ENCODE measurements around the gene KDM5D.

KDM5D gene

GRCh38 chrY:19744381-19745378, at the start of gene KDM5D:
Gene KDM5D (minus strand): TSS chrY:19744726. CDS start chrY:19744534, 192 bp downstream.
- no peak for DNase-seq (ENCODE audit: low spot score)

- DNase-seq (ENCODE audit: low spot score): no peak
Observed at GRCh38 chrY:19768375-19768774, 23.8 kb upstream of the KDM5D start.

- no peak for DNase-seq (ENCODE audit: low spot score)
Observed at GRCh38 chrY:19743331-19743730, 1.2 kb downstream of the KDM5D start.

GRCh38 chrY:19742153-19742552, 2.4 kb downstream of the KDM5D start:
- DNase-seq (ENCODE audit: low spot score): no peak

- DNase-seq (ENCODE audit: low spot score): no peak
Observed at GRCh38 chrY:19734425-19734824, 10.1 kb downstream of the KDM5D start.

- no peak for DNase-seq (ENCODE audit: low spot score)
Observed at GRCh38 chrY:19717950-19718349, 26.6 kb downstream of the KDM5D start.

GRCh38 chrY:19717146-19717545, 27.4 kb downstream of the KDM5D start:
- no peak for DNase-seq (ENCODE audit: low spot score)

GRCh38 chrY:19715226-19715625, 29.3 kb downstream of the KDM5D start:
- DNase-seq (ENCODE audit: low spot score): no peak

GRCh38 chrY:19713430-19713829, 31.1 kb downstream of the KDM5D start:
- DNase-seq (ENCODE audit: low spot score): no peak

- DNase-seq (ENCODE audit: low spot score): no peak
Observed at GRCh38 chrY:19706273-19706672, 38.3 kb downstream of the KDM5D start.

GRCh38 chrY:19698495-19698894, 46.0 kb downstream of the KDM5D start:
- no peak for DNase-seq (ENCODE audit: low spot score)

GRCh38 chrY:19680821-19681220, 63.7 kb downstream of the KDM5D start:
- DNase-seq (ENCODE audit: low spot score): no peak
